Subcutaneous abdominal adipose tissue (tissue), 5 donors: ENCODE results near the gene SLC6A2.

ENCODE experiments used
- H3K27ac ChIP-seq: one replicate; pipeline ENCODE4 v1.7.0; 2013; ENCODE audit warnings: low read depth, mild to moderate bottlenecking, inconsistent platforms, low read length, moderate library complexity
- H3K27me3 ChIP-seq, 5 donors: one replicate each; pipeline ENCODE4 v1.7.0; 2013; ENCODE audit warnings: low read length in 5 of 5, inconsistent platforms in 1 of 5; ENCODE audit not compliant: control insufficient read depth in 5 of 5, insufficient read depth in 4 of 5
- H3K36me3 ChIP-seq, 5 donors: one replicate each; pipeline ENCODE4 v1.7.0; 2013; ENCODE audit warnings: low read length in 5 of 5; ENCODE audit not compliant: control insufficient read depth in 5 of 5, insufficient read depth in 5 of 5
- H3K4me1 ChIP-seq, 5 donors: one replicate each; pipeline ENCODE4 v1.7.0; 2013; ENCODE audit warnings: low read length in 5 of 5, mild to moderate bottlenecking in 3 of 5, moderate library complexity in 1 of 5; ENCODE audit not compliant: control insufficient read depth in 5 of 5, insufficient read depth in 5 of 5
- H3K4me3 ChIP-seq, 5 donors: one replicate each; pipeline ENCODE4 v1.7.0; 2013; ENCODE audit warnings: low read length in 5 of 5, low read depth in 1 of 5
- H3K9ac ChIP-seq, 5 donors: one replicate each; pipeline ENCODE4 v1.7.0; 2013; ENCODE audit warnings: low read length in 5 of 5, mild to moderate bottlenecking in 4 of 5, moderate library complexity in 3 of 5
- H3K9me3 ChIP-seq, 5 donors: one replicate each; pipeline ENCODE4 v1.7.0; 2013; ENCODE audit warnings: low read length in 5 of 5; ENCODE audit not compliant: control insufficient read depth in 5 of 5
- donor health status: healthy.
- donor health status: healthy.
- donor health status: healthy.
- donor health status: healthy.
- donor health status: healthy.

SLC6A2 gene

GRCh38 chr16:55628306-55628968 lies 27.4 kb upstream of the SLC6A2 start:
- Histone ChIP-seq H3K27me3 (no peaks in the 10 kb centered on the region), H3K9me3 (peaks cover 0 to 8% (median 0%) of the 10 kb centered on the region in 5 donors), H3K4me1 (no peaks in the 10 kb centered on the region), H3K9ac (no peak overlapping the region), H3K27ac (no peak overlapping the region), H3K4me3 (no peak overlapping the region), H3K36me3 (no peaks in the 10 kb centered on the region)

GRCh38 chr16:55630774-55631173 lies 25.0 kb upstream of the SLC6A2 start:
- H3K9ac ChIP-seq: no peak overlapping the region
- no peaks in the 10 kb centered on the region for H3K27me3 ChIP-seq
- H3K27ac ChIP-seq: no peak overlapping the region
- H3K4me3 ChIP-seq: no peak overlapping the region
- peaks cover 0 to 8% (median 0%) of the 10 kb centered on the region in 5 donors for H3K9me3 ChIP-seq
- no peaks in the 10 kb centered on the region for H3K4me1 ChIP-seq
- no peaks in the 10 kb centered on the region for H3K36me3 ChIP-seq

- H3K9me3 ChIP-seq: peaks cover 0 to 8% (median 0%) of the 10 kb centered on the region in 5 donors
- H3K4me1 ChIP-seq: peaks cover 0 to 2% (median 0%) of the 10 kb centered on the region in 5 donors
- no peak overlapping the region for H3K27ac ChIP-seq
- H3K27me3 ChIP-seq: peaks cover 0 to 6% (median 0%) of the 10 kb centered on the region in 5 donors
- no peak overlapping the region for H3K9ac ChIP-seq
- no peak overlapping the region for H3K4me3 ChIP-seq
- H3K36me3 ChIP-seq: no peaks in the 10 kb centered on the region
These were observed 23.5 kb upstream of the SLC6A2 start for GRCh38 chr16:55632259-55632658.

GRCh38 chr16:55634193-55634592 lies 21.6 kb upstream of the SLC6A2 start:
- no peak overlapping the region for H3K27ac ChIP-seq
- no peak overlapping the region for H3K9ac ChIP-seq
- no peaks in the 10 kb centered on the region for H3K36me3 ChIP-seq
- H3K4me3 ChIP-seq: no peak overlapping the region
- H3K27me3 ChIP-seq: peaks cover 0 to 6% (median 0%) of the 10 kb centered on the region in 5 donors
- peaks cover 0 to 2% (median 0%) of the 10 kb centered on the region in 5 donors for H3K4me1 ChIP-seq
- H3K9me3 ChIP-seq: peaks cover 0 to 8% (median 0%) of the 10 kb centered on the region in 5 donors

GRCh38 chr16:55638256-55638655 lies 17.5 kb upstream of the SLC6A2 start:
- Histone ChIP-seq H3K4me3 (no peak overlapping the region), H3K4me1 (peaks cover 0 to 2% (median 0%) of the 10 kb centered on the region in 5 donors), H3K9me3 (no peaks in the 10 kb centered on the region), H3K27me3 (peaks cover 0 to 6% (median 0%) of the 10 kb centered on the region in 5 donors), H3K27ac (no peak overlapping the region), H3K9ac (no peak overlapping the region), H3K36me3 (no peaks in the 10 kb centered on the region)

- Histone ChIP-seq H3K9me3 (no peaks in the 10 kb centered on the region), H3K4me1 (peaks cover 0 to 10% (median 5%) of the 10 kb centered on the region in 5 donors), H3K4me3 (no peak overlapping the region), H3K27me3 (peaks cover 0 to 5% (median 0%) of the 10 kb centered on the region in 5 donors), H3K27ac (no peak overlapping the region), H3K9ac (no peak overlapping the region), H3K36me3 (no peaks in the 10 kb centered on the region)
These were observed 15.0 kb upstream of the SLC6A2 start for GRCh38 chr16:55640701-55641327.

GRCh38 chr16:55641430-55642056 lies 14.2 kb upstream of the SLC6A2 start:
- Histone ChIP-seq H3K36me3 (no peaks in the 10 kb centered on the region), H3K4me3 (no peak overlapping the region), H3K27me3 (no peaks in the 10 kb centered on the region), H3K9me3 (no peaks in the 10 kb centered on the region), H3K4me1 (peaks cover 0 to 16% (median 9%) of the 10 kb centered on the region in 5 donors), H3K27ac (no peak overlapping the region), H3K9ac (no peak overlapping the region)

GRCh38 chr16:55642611-55643010 lies 13.2 kb upstream of the SLC6A2 start:
- peaks cover 0 to 18% (median 9%) of the 10 kb centered on the region in 5 donors for H3K4me1 ChIP-seq
- H3K27ac ChIP-seq: no peak overlapping the region
- no peak overlapping the region for H3K4me3 ChIP-seq
- H3K9ac ChIP-seq: no peak overlapping the region
- H3K27me3 ChIP-seq: no peaks in the 10 kb centered on the region
- H3K9me3 ChIP-seq: no peaks in the 10 kb centered on the region
- no peaks in the 10 kb centered on the region for H3K36me3 ChIP-seq

- H3K4me1 ChIP-seq: peaks cover 0 to 18% (median 9%) of the 10 kb centered on the region in 5 donors
- H3K36me3 ChIP-seq: no peaks in the 10 kb centered on the region
- H3K4me3 ChIP-seq: no peak overlapping the region
- no peaks in the 10 kb centered on the region for H3K9me3 ChIP-seq
- H3K27me3 ChIP-seq: no peaks in the 10 kb centered on the region
- no peak overlapping the region for H3K27ac ChIP-seq
- H3K9ac ChIP-seq: no peak overlapping the region
These were observed 12.4 kb upstream of the SLC6A2 start for GRCh38 chr16:55643161-55643970.
